Activated naive CD4-positive, alpha-beta T cell treated with anti-CD3 and anti-CD28 coated beads for 36 hours (primary cell): ENCODE data around the gene ZNF497. TPM values are rescaled to one million over a fixed set of nuclear protein-coding genes. Genes with fewer than 3 reads are reported as not detected.
"Not testable (repeated sequence)": the region's sequence is repeated elsewhere in the genome, so short reads cannot be mapped to it uniquely, and the experiment has no call there.

Experiments
- CTCF ChIA-PET: fragments of 350-600 bp; sonication (Branson Sonifier 250); formaldehyde crosslinking; loops from one replicate; lab custom pipeline; 2021; ENCODE audit warnings: antibody characterized with exemption; lab: Charles Lee
- DNase-seq: peaks from one replicate; pipeline ENCODE4 v3.0.0-alpha.2; 2020
- H3K27ac Mint-ChIP-seq: one replicate; pipeline ENCODE4 v1.8.0; 2021; ENCODE audit warnings: mild to moderate bottlenecking, mixed read lengths
- H3K27me3 Mint-ChIP-seq: one replicate; pipeline ENCODE4 v1.8.0; 2021; ENCODE audit warnings: low read depth, mixed read lengths
- H3K36me3 Mint-ChIP-seq: one replicate; pipeline ENCODE4 v1.8.0; 2021; ENCODE audit warnings: low read depth, mixed read lengths
- H3K4me1 Mint-ChIP-seq: one replicate; pipeline ENCODE4 v1.8.0; 2021; ENCODE audit warnings: low read depth, mixed read lengths
- H3K4me3 Mint-ChIP-seq: one replicate; pipeline ENCODE4 v1.8.0; 2021; ENCODE audit warnings: mild to moderate bottlenecking, moderate library complexity, mixed read lengths
- H3K9me3 Mint-ChIP-seq: one replicate; pipeline ENCODE4 v1.8.0; 2021; ENCODE audit warnings: mixed read lengths
- intact Hi-C: fragments of 100-400 bp; cut with micrococcal nuclease; formaldehyde crosslinking; loops from one replicate; pipeline ENCODE4 v1.15.1; 2023
- total RNA-seq, 2 experiments: library from RNA; stranded (reverse); gene quantifications; one replicate each; pipeline ENCODE4 v1.2.3, GENCODE V29; 2021

ZNF497 gene
- total RNA-seq, 2 experiments from 2014 or later, result 0.40 to 0.41 TPM

DNA sequence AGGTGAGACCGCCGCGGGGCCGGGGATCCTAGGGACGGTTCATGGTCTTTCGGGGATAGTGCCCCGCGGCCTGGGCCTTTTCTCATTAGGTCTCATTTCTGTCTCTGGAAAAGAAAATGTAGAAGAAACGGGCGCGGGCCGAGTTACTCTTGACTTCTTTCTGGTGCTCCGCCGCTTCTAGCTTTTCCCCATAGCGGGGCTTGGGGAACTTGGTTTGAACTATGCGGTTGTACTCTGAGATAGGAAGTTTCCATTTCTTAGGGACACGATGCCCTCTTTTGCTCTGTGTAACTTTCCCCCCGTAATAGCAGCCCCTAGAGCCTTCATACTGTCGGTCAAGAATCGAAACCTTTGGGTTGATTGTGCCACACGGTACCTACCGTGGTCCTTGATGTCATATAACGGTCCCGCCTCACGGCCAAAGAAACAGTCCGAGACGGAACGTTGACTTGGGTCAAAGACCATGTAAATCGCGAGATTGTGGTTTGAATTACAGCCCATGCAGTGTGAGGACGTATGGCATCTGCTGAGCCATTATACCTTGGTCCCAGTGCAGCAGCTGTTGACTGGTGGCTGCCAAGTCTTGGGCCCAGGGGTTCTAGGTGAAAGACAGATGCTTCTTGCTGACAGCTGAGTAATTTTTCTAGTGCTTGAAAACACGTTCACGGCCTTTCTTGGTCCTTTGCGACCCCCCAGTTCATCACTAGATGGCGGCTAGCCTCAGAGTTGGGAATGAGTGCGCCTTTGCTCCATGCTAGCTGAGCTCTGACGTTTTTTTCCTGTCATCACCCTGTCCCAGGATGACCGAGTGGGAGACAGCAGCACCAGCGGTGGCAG, 25.0 kb upstream of the ZNF497 start:
- H3K9me3 Mint-ChIP-seq, result no peaks in the 10 kb centered on the region
- H3K36me3 Mint-ChIP-seq, result peaks cover 43% of the 10 kb centered on the region
- CTCF ChIA-PET, result no interaction called here
- H3K27ac Mint-ChIP-seq, result peak overlapping the region; percentile 96
- intact Hi-C loops, result loop anchor here (1.0 to 10.0 kb wide), 5 partner anchors 14 to 163 kb away; partner anchors contain the start of genes ZNF544, ZNF584 and ZNF8
- DNase-seq, result no peak
- peak overlapping the region; percentile 91 for H3K4me3 Mint-ChIP-seq
- no peaks in the 10 kb centered on the region for H3K27me3 Mint-ChIP-seq
- peaks cover 32% of the 10 kb centered on the region for H3K4me1 Mint-ChIP-seq

DNA sequence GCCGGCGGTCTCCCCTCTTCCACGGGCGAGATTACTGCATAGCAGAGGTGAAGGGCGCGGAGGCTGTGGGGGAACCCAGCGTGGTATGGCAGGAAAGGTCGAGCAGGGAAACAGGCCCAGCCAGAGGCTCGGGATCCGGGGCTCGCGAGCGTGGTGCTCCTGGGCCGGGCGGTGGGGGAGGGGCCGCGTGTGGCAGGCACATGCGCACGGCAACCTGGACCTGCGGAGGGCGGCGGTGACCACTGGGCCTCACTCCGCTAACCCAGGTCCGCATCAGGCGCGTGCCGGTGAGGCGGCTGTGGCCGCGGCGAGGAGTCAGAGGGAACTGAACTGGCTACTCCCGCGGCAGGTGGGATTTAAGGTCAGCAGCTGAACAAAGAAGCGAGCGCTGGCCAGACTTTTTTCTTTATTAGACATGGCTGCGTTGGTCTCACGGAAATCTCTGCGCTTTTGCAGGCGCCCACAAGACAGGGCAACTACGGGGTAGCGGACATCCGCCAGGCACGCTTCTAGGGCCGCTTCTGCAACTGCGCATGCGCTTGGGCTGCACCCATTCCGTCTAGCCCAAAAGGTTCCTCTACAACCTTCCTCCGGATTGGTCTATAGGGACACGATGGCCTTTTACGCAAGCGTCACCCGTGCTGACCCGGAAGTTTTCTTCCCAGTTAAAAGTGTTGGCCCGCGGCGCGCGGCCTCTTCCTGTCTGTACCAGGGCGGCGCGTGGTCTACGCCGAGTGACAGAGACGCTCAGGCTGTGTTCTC, 24.2 kb upstream of the ZNF497 start, which contains the start of gene RPS5:
TSS of gene RPS5 (plus strand) at position 694 of the 762 bp plus-strand sequence. CDS start 869 bp downstream, outside the sequence.
- peaks cover 39% of the 10 kb centered on the region for H3K36me3 Mint-ChIP-seq
- H3K27ac Mint-ChIP-seq, result peak within 1 kb of the TSS; percentile 96
- peak; percentile 97 for DNase-seq
- intact Hi-C loops, result loop anchor here (1.0 to 10.0 kb wide), 5 partner anchors 15 to 162 kb away; partner anchors contain the start of genes ZNF544, ZNF584 and ZNF8
- CTCF ChIA-PET, result no interaction called here
- H3K27me3 Mint-ChIP-seq, result no peaks in the 10 kb centered on the region
- H3K4me1 Mint-ChIP-seq, result peaks cover 35% of the 10 kb centered on the region
- peak within 1 kb of the TSS; percentile 91 for H3K4me3 Mint-ChIP-seq
- H3K9me3 Mint-ChIP-seq, result no peaks in the 10 kb centered on the region

DNA sequence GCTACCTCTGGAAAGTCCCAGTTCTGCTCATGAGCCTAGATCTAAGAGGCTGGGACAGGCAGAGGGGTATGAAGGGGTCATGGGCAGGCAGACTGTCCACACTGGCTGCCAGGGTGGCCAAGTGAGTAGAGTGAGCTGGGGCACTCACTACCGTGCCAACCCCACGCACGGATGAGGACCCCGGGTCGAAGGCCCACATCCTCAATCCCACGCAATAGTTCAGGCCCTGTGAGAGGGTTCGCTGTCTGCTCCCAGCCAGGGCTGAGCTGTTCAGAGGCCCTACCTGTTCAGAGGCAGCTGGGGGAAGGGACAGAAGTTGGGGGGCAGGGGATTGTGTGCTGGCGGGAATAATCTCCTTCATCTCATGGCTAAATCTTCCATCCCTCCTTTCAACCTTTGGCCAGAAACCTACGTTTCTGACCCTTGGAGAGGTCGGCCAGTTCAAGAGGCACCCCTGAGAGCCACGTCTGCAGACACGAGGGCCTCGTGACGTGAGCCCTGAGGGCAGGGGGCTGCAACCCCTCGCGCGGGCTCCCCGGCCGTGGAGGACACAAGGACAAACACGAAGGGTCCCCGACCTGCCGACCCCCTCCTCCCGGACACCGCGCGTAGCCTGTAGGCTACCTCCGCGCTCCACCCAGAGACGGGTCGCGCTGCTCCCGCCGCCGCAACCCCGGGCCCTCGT, 23.5 kb upstream of the ZNF497 start:
- CTCF ChIA-PET, result no interaction called here
- no peaks in the 10 kb centered on the region for H3K27me3 Mint-ChIP-seq
- intact Hi-C loops, result loop anchor here (2.0 to 10.0 kb wide), 2 partner anchors 107 to 161 kb away; partner anchors contain the start of genes ZNF544 and ZNF8
- H3K36me3 Mint-ChIP-seq, result peaks cover 32% of the 10 kb centered on the region
- peaks cover 34% of the 10 kb centered on the region for H3K4me1 Mint-ChIP-seq
- DNase-seq, result peak; percentile 27
- H3K4me3 Mint-ChIP-seq, result peak overlapping the region; percentile 91
- no peaks in the 10 kb centered on the region for H3K9me3 Mint-ChIP-seq
- peak overlapping the region; percentile 96 for H3K27ac Mint-ChIP-seq

DNA sequence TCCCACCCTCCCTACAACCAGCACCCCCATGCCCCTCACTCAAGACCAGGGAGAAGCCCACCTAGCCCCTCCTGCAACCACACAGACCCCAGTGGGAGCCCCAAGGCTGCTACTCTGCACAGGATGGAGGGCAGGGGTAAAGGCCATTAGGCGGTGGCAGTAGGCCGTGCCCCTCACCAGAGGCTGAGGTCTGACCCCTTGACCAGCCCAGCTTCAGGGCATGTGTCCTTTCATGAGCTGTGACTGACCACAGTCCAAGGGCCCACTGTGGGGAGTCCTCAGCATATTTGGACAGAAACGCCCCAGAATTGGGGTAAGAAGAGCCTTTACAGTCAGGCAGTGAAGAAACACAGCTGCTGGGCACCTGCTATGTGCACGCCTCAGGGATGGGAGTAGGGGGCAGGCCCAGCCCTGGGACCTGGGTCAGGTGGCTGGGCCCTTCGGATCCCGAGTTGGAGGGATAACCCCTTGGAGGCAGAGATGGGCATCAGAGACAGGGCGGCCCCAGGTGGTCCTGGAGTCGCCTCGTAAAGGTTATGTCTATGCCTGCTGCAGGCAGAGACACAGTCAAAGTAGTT, 22.9 kb upstream of the ZNF497 start:
- H3K4me3 Mint-ChIP-seq, result peak overlapping the region; percentile 91
- DNase-seq, result no peak
- intact Hi-C loops, result loop anchor here (10.0 kb wide), 1 partner anchor 161 kb away; the partner anchor contains the start of gene ZNF544
- H3K27me3 Mint-ChIP-seq, result no peaks in the 10 kb centered on the region
- H3K36me3 Mint-ChIP-seq, result peaks cover 27% of the 10 kb centered on the region
- CTCF ChIA-PET, result no interaction called here
- H3K9me3 Mint-ChIP-seq, result no peaks in the 10 kb centered on the region
- peak overlapping the region; percentile 96 for H3K27ac Mint-ChIP-seq
- H3K4me1 Mint-ChIP-seq, result peaks cover 28% of the 10 kb centered on the region

DNA sequence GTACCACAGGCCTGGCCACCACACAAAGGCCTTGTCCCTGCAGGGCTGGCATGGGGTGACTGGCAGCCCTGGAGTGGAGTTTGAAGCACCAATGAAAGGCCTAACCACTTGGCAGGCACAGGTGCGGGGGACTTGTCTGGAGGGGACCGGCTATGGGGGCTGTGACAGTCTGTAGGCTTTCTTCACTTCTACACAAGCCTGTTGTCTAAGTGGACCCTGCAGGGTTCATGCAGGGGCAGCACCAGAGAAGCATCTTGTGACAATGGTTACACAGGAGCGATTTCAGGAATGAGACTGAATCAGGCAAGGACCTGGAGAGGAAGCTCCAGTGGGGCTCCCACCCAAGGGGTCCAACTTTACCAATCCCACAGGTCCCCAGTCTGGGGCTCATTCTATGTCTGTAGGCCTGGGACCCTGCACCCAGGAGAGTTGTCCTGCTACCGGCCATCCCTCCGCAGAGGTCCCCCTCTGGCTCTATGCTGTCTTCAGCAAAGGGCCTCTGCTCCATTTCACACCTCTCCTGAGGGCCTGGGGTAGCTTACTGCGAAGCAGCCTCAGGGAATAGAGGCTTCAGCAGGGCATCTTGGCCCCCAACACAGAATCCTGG, 20.5 kb upstream of the ZNF497 start:
- peaks cover 24% of the 10 kb centered on the region for H3K4me1 Mint-ChIP-seq
- no peak overlapping the region for H3K4me3 Mint-ChIP-seq
- no peak for DNase-seq
- no peak overlapping the region for H3K27ac Mint-ChIP-seq
- CTCF ChIA-PET, result no interaction called here
- H3K9me3 Mint-ChIP-seq, result no peaks in the 10 kb centered on the region
- intact Hi-C loops, result loop anchor here (10.0 kb wide), 1 partner anchor 158 kb away; the partner anchor contains the start of gene ZNF544
- no peaks in the 10 kb centered on the region for H3K27me3 Mint-ChIP-seq
- peaks cover 14% of the 10 kb centered on the region for H3K36me3 Mint-ChIP-seq

DNA sequence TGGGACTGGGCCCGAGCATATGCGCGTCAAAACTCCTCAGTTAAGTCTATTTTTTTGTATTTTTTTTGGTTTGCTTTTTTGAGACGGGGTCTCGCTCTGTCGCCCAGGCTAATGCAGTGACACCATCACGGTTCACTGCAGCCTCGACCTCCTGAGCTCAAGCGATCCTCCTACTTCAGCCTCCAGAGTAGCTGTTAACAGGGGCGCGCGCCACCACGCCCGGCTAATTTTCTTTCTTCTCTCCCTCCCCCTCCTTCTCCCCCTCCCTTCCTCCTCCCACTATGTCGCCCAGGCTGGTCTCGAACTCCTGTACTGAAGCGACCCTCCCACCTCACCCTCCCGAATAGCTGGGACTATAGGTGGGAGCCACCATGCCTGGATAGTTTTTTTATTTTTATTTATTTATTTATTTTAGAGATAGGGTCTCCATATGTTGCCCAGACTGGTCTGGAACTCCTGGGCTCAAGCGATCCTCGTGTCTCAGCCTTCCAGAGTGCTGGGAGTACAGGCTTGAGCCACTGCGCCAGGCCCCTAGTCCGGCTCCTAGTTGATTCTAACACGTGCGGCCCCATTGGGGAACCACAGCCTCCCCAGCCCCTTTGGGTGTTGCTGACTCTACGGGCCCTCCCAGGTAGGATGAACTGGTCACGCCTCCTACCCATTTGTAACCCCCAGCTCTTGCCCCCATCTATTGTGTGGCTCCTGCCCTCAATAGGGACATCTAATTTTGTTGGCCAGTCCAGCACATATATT, 19.1 kb upstream of the ZNF497 start:
- Mint-ChIP-seq H3K36me3 (peaks cover 1% of the 10 kb centered on the region), H3K9me3 (no peaks in the 10 kb centered on the region), H3K4me3 (peak overlapping the region; percentile 86), H3K27me3 (no peaks in the 10 kb centered on the region), H3K4me1 (peaks cover 20% of the 10 kb centered on the region), H3K27ac (peak overlapping the region; percentile 84)
- CTCF ChIA-PET, result no interaction called here
- intact Hi-C loops, result loop anchor here (1.0 to 10.0 kb wide), 13 partner anchors 19 to 198 kb away; partner anchors contain the start of genes ERVK3-1, ZNF132, ZNF274 and ZNF324
- DNase-seq, result no peak

DNA sequence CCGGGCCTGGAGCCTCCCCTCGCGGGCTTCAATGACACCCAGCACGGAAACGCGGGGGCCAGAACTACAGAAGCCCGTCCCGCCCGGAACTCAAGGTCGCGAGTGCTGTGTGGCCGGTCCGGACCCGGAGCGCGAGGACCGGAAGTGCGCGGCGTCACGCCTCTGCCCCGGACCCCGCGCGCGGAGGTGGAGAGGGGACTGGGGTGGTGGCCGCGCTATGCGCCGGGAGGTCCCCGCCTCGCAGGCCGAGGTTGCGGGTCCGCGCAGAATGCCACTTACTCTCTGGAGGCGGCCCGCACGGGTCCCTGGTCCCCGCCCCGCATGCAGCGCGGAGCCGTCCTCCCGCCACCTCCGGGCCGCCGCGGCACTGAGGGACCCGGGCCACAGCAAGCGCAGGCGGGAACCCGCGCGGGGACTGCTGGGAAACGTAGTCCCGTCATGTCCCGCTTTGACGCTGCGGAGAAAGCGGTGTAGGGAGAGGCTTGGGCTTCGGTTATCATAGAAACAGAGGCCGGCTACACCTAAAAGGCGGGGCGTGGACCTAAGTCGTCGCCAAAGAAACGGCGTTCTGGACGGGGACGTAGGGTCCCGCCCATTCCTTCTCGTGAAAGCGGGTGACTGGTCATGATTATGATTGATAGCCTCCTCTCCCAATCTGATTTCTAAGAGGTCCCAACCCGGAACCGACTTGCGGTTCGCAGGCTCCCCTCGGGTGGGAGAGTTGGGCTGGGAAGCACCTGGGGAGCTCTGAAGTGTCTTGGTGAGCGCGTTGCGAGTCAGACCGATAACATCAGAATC, 18.3 kb upstream of the ZNF497 start, which contains the start of gene ZNF837:
TSS of gene ZNF837 (minus strand) at position 369 of the 798 bp plus-strand sequence. CDS start 11,698 bp downstream, outside the sequence.
- intact Hi-C loops, result loop anchor here (1.0 to 10.0 kb wide), 14 partner anchors 19 to 283 kb away; partner anchors contain the start of genes ERVK3-1, ZNF132, ZNF274 and ZNF324
- Mint-ChIP-seq H3K36me3 (peaks cover 1% of the 10 kb centered on the region), H3K27ac (peak within 1 kb of the TSS; percentile 90), H3K27me3 (no peaks in the 10 kb centered on the region), H3K4me1 (peaks cover 20% of the 10 kb centered on the region), H3K4me3 (peak within 1 kb of the TSS; percentile 86), H3K9me3 (no peaks in the 10 kb centered on the region)
- DNase-seq, result peak; percentile 99
- CTCF ChIA-PET, result no interaction called here

DNA sequence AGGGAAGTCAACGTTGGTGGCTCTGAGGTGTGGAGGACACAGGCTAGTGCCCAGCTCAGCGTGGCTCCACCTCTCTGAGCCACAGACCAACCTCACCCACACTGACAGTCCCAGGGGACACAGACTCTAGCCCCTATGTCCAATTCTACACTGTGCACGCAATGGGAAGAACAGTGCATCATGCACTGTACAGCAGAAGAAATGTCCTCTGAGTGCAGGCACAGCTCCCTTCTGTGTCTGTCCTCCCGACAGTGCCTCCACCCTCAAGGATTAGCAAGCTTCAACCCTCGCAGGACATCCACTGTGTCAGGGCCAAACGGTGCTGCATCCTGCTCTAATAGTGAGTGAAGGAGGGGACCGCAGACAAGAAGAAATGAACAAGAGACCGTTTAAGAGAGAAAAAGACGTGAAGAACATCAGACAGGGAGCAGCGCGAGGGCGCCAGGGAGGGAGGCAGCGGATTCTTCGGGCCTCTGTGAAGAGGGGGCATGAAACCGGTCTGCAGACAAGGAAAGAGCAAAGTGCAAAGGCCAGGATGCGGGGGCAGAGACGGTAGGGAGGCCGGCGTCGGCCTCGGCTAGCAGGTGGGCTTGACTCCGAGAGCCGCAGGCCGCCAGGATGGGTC, 17.6 kb upstream of the ZNF497 start:
- H3K27ac Mint-ChIP-seq, result peak overlapping the region; percentile 90
- CTCF ChIA-PET, result interaction anchor here (0.6 kb wide), 1 partner anchor 152 kb away, joined by 3 read pairs; no protein-coding TSS in a partner anchor
- no peaks in the 10 kb centered on the region for H3K27me3 Mint-ChIP-seq
- no peaks in the 10 kb centered on the region for H3K36me3 Mint-ChIP-seq
- H3K9me3 Mint-ChIP-seq, result no peaks in the 10 kb centered on the region
- H3K4me3 Mint-ChIP-seq, result peak overlapping the region; percentile 86
- intact Hi-C loops, result loop anchor here (1.0 to 10.0 kb wide), 3 partner anchors 87 to 282 kb away; partner anchors contain the start of genes ZNF324, ZNF544 and ZSCAN18
- no peak for DNase-seq
- H3K4me1 Mint-ChIP-seq, result peaks cover 14% of the 10 kb centered on the region

DNA sequence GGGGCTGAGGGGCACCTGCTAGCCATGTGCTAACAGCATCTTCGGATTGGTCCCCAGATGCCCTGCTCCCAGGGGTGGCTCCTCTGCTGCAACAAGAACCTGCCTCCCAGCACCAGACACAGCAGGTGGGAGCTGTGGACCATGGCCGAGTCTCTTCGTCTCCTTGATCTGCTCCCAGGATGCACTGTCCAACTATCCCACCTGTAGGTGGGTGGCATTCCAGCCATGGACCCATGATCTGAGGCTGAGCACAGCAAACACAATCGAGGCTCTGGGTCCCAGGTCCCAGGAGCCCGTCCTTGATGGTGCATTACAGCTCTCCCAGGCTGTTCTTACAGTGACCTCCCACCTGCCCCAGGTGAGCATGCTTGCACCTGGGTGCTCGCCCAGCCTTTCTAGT, 16.7 kb upstream of the ZNF497 start:
- Mint-ChIP-seq H3K27me3 (no peaks in the 10 kb centered on the region), H3K9me3 (no peaks in the 10 kb centered on the region), H3K36me3 (no peaks in the 10 kb centered on the region), H3K27ac (peak overlapping the region; percentile 90), H3K4me1 (peaks cover 15% of the 10 kb centered on the region), H3K4me3 (peak overlapping the region; percentile 86)
- CTCF ChIA-PET, result no interaction called here
- intact Hi-C loops, result no loop called here
- no peak for DNase-seq

DNA sequence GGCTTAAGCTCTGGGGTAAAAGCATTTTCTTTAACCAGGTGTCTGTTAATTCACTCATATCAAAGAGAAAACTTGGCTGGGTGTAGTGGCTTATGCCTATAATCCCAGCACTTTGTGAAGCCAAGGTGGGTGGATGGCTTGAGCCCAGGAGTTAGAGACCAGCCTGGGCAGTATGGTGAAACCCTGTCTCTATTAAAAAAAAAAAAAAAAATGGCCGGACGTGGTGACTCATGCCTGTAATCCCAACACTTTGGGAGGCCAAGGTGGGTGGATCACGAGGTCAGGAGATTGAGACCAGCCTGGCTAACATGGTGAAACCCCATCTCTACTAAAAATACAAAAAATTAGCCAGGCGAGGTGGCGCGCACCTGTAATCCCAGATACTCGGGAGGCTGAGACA, 14.2 kb upstream of the ZNF497 start:
- H3K9me3 Mint-ChIP-seq, H3K36me3 Mint-ChIP-seq, CTCF ChIA-PET, intact Hi-C loops, H3K27me3 Mint-ChIP-seq, H3K27ac Mint-ChIP-seq, H3K4me3 Mint-ChIP-seq, DNase-seq: not testable (repeated sequence)
- peaks cover 12% of the 10 kb centered on the region for H3K4me1 Mint-ChIP-seq
